TTC549 (cell line): ENCODE measurements around the gene BEGAIN.
"Not testable (repeated sequence)": the region's sequence is repeated elsewhere in the genome, so short reads cannot be mapped to it uniquely, and the experiment has no call there.

ENCODE experiments used
- FAIRE-seq: peaks from 2 replicates; lab custom pipeline; 2012; peaks lifted over from hg19 to GRCh38; lab: Jason Lieb, UNC

BEGAIN gene

DNA sequence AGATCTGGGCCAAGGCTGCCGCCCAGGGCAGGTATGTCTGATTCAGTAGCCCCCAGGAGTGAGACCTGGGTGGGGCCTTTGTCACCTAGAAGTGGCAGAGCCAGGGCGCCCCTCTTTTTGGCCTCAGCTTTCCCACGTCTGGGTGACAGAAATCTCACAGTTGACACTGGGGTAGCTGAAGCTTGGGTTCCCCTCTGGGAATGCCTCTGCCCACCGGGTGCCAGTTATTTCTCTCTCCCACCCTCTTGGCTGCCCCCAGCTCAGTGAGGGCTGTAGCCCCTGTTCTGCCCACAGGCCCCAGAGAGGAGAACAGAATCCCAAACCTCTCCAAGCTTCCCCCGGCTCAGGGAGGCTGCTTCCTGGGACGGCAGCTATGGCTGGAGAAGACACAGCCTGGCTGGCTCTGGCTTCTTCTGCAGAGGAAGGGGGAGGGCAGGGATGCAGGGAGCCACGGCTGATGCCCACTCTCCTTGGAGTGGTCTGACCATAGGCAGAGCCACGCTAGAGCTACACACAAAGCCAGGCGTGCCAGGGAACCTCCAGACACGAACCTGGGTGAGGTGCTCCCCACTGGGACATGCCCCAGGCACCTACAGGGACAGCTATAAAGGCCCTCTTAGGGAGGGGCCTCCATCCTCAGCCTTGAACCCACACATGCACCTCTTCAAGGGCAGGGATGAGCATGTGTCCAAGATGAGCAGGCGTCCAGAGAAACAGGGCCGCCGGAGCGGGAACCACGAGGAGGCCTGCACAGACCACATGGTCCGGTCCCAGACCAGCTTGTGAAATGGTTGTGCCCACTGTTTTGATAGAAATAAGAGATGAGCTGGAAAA lies 51.7 kb downstream of the BEGAIN start:
- FAIRE-seq = no peak

DNA sequence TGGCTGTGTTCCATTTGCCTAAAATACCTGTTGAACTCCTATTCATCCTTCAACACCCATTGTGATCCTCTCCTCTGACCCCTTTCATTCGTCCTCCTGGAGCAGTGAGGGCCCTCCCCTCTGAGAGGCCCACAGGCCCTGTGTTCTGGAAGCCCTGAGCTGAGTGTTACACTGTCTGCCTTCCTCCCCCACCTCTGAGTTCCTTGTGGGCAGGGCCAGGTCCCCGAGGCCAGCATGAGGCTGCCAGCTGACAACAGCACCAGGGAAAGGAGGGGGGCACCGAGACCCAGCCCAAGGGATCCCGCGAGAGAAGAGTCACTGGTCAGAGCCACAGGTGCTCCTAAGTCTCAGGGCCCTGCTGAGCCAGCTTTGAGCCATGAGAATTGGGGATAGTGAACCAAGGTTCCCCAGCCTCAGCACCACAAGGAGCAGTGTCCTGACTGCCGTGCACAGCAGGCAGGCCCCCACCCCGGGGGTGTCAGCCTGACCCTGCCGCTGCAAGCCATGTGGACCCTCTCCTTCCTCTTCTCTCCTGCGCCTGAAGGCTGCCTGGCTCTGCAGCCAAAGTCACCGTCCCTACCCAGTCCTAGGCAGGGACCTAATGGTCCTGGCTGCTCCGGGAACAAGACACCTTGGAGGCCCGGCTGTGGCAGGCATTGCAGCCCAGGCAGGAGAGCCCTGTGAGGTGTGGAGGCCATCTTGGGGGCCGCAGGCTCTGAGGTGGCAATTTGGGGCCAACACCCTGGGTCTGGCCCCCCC lies 52.5 kb downstream of the BEGAIN start:
- FAIRE-seq = no peak

DNA sequence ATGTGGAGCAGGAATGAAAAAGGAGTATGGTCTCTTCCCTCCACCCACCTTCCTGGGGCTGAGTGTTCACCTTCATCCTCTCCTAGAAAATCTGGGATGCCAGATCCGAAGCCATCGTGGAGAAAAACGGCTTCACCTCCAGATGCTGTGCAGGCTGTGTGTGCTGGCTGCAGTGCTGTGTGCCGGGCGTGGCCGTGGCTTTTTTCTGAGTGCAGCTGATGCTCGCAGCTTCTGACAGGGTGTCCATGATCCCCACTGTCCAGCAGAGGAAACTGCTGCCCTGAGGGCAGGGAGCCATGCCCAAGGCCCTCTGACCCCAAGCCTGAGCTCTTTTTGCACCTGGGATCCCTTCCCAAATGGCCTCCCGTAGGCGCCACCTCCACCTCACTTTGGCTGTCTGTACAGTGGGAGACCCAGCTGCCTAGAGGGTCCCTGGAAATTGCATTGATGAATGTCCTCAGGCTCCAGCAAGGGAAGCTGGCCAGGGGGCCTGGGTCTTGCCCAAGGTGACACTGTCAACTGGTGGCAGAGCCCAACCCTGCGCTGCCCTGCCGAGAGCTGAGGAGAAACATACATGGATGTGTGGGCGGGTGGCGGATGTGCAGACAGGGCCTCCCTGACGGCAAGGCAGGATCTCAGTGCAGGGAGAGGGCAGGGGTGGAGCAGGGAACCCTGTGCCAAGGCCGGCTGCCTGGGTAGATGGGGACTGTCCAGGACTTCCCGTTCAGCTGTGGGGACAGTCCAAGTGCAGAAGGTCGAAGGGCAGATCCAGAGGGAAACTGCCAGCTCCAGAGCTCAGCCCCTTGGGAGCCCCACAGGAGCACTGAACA lies 53.3 kb downstream of the BEGAIN start:
- FAIRE-seq = no peak

DNA sequence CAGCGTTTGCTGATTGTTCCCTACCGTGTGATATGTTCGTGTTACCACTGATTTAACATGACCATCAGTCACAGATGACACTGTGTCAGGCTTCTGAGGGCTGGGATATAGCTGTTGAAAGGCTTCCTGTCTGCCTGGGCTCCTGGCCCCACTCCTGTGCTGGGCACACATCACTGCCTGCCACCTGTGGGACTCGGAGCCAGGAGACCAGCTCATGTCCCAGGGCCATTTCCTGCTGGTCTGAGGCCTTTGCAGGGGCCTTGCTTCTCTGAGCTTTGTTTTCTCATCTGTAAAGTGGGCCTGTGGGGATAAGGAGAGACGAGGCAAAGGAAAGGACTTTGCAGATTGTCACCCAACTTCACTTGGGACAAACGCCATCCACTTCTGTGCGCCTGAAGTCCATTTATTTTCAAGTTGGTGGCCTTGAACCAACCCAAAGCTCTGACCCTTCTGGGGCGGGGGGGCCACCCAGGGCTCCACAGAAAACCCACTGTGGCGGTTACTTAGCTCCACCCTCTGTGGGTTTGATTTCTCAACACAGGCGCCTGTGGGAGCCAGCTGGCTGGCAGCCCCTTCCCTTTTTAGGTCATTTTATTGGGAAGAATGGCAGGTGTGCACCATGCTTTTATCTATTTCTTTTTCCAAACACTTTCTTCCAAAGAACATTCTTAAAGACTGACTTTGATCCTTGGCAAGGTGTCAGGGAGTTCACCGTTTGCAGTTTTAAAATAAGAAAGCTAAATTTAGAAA lies 54.1 kb downstream of the BEGAIN start:
- no peak for FAIRE-seq

DNA sequence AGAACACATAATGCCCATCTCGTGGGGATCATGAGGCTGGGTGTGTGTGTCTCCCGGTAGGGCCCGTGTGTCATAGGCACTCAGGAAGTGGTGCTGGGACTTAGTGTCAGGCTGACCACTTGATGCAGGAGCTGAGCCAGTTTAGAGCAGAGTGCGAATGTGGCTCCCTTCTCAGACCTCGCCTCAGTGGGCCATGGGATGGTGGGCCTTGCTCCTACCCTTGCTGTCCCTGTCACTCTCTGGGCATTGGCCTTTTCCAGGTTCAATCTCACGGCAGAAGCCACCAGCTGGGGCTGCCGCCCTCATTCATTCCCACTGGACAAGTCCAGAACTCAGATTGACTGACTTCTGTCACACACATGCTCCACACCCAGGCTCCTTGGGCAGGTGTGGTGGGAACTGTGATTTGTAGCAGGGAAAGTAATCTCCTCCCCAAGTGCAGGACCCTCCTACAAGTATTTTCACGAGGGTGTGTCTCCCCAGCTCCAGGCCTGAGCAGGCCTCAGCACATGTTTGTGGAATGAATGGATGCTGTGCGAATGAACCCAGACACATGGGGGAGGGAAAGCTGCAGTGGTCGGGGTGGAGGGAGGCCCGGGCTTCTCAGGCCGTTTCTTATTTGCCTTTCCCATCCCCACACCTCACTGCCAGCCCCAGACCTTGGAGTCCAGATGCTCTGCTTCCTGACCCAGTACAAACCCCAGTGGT lies 54.9 kb downstream of the BEGAIN start:
- no peak for FAIRE-seq

DNA sequence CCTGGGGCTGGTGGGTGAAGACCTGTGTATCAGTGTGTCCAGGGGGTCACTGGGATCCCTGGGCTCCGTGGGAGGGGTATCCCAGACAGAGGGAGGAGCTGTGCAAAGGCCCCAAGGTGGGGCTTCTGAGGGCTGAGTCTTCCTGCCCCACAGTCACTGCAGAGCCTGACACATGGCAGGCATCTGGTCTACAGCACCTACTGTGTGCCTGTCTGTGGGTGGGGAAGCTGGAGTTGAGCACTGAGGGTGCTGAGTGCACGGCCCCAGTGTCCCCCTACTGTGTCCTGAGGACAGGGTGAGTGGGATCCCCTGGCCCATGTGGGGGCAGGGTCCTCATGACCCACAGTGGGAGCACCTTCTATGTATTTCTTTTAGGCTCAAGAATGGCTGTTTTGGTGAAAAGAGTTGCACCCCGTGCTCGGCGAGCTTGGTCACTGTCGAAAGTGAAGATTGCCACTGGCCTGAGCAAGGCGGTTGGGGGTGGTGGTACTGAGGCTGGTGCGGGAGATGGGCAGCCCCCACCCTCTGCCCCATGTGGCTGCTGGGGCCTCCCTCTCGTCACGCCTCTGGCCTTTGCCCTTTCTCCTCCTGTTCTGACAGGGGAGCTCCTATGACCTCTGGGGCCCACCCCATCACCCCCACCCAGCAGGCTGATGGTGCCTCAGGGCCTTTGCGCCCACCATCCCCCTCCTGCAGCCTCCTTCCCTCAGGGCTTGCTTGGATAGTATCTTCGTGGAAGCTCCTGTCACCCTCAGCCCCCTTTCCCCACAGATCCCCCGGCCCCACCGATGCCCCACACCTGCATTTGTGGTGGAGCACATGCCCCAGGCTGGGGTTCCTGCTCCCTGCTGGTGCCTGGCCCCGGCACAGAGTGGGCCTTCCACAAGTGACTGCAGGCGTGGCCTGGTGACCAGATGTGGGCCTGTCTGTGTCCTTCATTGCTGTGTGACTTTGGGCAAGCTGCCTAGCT lies 55.8 kb downstream of the BEGAIN start:
- FAIRE-seq = no peak

DNA sequence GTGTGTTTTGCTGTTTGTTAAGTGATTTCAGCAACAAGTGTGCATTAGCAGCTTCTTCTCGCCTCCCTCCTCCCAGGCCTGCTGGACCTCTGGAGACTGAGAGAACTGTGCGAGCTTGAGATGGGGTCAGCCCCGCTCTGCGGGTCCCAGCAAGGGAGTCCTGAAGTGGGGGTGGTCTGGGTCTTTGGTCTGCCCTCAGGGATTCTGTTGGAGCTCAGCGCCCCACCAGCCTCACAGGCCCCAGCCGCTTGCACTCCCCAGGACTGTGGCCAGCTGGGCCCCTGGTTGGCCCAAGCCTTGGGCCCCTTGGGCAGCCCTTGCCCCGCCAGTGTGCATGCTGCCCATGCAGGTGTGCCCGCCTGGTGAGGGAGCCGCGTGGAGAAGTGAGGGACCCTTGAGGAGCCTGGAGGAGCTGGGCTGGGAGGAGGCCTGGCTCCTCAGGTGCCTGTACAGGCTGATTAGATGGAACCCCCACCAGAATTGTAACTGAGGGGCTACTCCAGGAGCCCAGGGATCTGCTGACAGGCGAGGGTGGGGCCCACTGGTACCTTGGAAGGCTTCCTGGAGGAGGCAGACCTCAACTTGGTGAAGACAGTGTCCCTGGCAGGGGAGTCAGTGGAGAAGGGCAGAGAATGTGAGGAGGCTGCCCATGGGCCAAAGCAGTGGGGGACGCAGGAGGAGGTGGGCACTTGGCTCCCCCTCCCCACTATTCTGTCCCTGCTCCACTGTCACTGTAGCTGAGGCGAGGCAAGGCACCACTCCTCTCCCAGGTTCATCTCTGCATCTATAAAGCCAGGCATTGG lies 56.7 kb downstream of the BEGAIN start:
- no peak for FAIRE-seq

DNA sequence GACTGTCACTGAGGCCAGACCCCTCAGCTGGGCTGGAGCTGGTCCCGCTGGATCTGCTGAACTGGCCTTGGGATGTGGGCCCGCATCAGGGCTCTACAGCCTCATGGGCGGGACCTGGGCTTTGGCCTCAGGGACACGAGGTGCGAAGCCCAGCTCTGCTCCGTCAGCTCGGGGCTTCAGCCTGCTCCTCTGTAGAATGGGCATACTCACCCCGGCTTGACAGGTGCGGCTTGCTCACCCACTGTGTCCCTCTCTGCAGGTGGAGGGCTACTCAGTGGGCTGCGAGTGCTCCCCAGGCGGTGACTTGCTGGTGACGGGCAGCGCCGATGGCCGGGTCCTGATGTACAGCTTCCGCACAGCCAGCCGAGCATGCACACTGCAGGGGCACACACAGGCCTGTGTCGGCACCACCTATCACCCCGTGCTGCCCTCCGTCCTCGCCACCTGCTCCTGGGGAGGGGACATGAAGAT lies 57.6 kb downstream of the BEGAIN start:
- no peak for FAIRE-seq

DNA sequence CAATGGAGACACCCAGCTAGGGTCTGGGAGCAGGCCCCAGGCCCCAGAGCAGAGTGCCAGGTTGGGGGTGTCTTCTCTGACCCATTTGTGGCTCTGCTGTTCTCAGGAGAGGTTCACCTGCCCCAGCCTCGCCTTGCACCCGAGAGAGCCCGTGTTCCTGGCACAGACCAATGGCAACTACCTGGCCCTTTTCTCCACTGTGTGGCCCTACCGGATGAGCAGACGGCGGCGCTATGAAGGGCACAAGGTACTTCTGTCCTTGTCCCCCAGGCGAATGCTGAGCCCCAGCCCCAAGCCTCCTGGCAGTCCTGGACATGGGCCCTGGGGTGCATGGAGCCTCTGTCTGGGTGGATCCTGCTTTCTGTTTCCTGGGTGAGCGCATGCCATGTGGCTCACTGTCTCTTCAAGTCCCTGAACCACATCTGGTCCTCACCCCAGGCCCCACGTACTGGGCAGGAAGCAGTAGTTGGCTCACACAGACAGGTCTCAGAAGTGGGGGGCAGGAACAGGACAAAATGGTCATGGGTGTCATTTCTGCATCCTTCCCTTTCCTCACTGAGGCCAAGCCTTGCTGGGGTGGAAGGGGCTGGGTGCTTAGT lies 58.2 kb downstream of the BEGAIN start:
- no peak for FAIRE-seq

DNA sequence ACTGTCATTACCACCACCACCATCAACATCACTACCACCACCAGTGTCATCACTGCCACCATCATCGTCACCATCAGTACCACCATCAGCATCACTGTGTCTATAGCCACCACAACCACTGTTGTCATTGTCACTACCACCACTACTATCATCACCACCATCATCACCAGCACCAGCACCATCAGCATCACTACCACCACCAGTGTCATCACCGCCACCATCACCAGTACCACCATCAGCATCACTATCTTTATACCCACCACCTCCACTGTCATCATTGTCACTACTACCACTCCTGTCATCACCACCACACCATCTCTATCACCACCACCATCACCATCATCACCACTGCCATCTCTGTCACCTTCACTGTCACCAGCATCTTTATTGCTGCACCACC lies 60.6 kb downstream of the BEGAIN start:
- FAIRE-seq = no peak

DNA sequence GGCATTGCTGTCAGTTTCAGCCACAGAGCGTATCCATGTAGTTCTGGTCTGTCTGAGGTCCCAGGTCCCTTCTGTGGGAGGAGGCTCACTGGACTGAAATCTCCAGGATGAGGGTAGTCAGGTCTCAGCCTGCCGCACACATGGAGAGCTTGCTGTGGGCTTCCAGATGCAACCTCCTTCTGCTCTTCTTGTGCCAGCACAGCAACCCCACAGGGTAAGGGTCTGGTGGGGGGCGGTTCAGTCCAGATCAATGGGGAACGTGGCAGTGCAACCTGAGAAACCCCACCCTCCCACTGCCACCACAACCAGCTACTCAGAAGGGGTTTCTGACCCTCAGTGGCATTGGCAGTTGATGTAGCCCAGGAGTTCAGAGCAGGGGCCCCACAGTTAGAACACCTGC lies 61.2 kb downstream of the BEGAIN start:
- FAIRE-seq = no peak

DNA sequence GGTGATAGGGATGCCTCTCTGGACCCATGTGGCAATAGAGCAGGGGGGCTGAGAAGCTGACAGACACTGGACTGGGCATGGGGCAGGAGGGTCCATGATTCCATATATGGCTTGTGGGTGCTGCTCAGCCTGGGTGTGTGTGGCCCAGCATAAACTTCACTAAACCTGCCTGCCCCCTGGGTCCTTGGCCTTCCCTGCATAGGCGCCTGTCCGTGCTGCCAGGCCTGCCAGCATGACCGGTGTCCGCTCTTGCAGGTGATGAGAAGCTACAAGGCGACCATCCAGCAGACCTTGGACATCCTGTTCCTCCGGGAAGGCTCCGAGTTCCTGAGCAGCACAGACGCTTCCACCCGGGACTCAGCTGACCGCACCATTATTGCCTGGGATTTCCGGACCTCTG lies 61.6 kb downstream of the BEGAIN start:
- FAIRE-seq = no peak

DNA sequence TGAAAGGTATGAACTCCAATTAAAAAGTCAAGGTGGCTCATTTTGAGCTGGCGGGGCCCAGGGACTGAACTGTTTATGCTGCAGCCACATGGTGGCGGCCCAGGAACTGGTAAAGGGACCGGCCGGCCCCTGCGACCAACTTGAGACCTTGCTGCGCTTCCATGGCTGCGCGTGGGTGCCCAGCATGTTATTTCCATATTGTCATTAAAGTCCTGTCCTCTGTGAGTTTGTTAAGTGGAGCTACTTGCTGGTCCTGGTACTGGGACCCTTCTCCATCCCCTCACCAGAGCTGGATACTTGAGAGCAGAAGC lies 62.3 kb downstream of the BEGAIN start:
- no peak for FAIRE-seq

DNA sequence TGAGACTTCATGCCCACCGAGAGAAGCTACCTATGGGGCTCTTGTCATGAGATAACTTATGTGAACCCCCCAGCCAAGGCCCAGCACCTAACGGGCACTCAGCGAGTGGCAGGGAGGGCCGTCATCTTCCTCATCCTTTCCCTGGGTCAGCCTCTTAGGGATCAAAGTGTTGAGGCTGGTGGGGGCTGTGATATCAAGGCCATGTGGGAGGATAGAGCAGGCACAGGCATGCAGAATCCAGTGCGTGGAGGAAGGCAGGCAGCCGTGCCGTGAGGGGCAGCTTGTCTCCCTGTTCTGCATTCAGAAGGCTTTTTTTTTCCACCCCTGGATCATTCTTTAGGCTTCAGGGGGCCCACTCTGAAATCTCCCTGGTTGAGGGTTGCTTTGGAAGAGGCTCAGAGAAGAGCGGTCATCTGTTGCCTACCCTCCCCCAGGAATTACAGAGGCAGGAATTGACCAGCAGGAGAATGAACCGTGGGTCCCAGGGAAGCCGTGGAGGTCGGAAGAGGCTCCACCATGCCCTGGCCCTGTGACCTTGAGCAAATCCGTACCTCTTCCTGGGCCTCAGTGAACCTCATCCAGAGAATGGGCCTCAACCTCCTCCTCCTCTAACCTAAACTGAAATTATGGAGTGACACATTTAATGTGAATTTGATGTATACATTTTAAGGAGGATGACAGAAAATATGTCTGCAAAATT lies 62.8 kb downstream of the BEGAIN start:
- no peak for FAIRE-seq

DNA sequence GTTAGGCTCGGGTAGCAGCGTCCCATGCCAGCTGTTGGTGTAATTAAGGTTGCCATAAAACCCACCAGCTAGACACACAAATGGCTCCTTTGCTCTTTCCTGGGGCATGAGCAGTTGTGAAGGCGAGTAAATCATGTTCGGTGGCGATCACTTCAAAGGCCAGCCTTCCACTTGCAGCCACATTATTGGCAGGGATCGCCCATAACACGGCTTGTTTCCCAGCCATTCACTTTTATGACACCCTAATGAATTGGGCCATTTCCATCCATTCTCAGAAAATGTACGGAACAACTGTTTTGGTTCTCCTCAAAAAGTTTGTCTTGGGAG lies 63.4 kb downstream of the BEGAIN start:
- no peak for FAIRE-seq

DNA sequence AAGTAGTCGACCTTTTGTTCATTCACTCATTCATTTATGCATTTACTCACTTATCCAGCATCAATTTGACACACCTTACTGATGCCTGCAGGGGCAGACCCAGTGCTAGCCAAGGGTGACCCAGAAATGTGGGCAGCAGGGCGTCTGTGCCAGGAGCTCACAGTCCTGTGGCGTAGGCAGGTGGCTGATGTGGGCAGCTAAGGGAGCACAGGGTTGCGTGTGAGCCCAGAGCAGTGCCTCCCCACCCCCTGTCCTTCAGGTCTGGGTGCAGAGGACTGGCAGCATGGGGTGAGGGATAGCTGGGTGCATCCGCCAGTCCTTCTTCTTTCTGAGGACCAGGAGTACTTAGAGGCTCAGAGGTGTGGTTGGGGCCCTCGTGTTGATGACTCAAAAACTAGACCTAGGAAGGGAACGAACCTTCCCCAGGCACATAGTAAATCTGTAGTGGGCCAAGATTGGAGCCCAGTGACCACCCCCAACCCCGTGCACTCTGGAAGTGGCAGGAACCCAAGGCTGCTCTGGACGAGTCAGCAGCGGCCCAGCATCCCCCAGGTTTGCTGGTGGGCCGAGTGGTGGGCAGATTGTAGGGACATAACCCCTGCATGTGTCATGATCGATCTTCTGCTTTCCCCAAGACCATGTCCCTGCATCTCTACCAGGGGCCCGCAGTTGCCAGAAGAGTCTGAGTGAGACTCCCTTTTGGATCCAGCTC lies 63.9 kb downstream of the BEGAIN start:
- no peak for FAIRE-seq

DNA sequence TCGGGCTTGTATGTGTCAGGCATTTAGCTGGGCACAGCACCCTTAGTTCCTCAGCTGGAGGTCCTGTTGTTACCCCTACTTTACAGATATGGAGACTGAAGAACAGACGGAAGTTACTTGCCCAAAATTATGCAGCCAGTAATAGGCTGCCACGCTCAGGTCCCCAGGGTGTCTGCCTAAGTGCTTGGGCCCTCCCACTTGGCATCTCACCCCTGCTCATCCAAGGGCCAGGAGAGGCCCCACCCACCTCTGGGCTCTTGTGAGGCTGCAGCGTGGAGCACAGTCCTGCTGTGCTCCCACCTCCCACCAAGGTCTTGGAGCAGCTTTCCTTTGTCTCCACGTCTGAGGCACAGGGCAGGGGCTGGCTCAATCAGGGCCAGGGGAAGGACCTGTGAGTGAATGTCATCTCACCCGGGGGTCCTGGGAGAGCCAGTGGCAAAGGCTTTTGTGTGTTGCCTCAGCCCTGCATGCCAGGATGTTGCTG lies 64.6 kb downstream of the BEGAIN start:
- no peak for FAIRE-seq

DNA sequence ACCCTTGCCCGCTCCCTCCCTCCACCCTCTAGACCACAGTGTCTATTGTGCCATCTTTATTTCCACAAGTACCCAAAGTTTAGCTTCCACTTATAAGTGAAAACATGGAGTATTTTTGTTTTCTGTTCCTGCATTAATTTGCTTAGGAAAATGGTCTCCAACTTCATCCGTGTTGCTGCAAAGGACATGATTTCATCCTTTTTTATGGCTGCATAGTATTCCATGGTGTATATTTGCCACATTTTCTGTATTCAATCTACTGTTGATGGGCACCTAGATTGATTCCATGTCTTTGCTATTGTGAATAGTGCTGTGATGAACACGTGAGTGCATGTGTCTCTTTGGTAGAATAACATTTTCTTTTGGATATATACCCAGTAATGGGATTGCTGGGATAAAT lies 81.2 kb downstream of the BEGAIN start:
- not testable (repeated sequence) for FAIRE-seq
